ENCODE measurements around the gene GDPD4. TPM values are rescaled to one million over a fixed set of nuclear protein-coding genes. Genes with fewer than 3 reads are reported as not detected.

GDPD4 gene
- total RNA-seq, 1 experiment from 2014 or later: not detected

- no peak overlapping the region for H3K27ac Mint-ChIP-seq (ENCODE audit: unreplicated experiment)
- no peaks in the 10 kb centered on the region for H3K27me3 Mint-ChIP-seq (ENCODE audit: unreplicated experiment)
- TF ChIP-seq CTCF (IDR thresholded peaks at IDR 0.05; ENCODE audit: unreplicated experiment): no peak
- no peak for DNase-seq
- no peaks in the 10 kb centered on the region for H3K36me3 Mint-ChIP-seq (ENCODE audit: insufficient read depth, unreplicated experiment)
- H3K9me3 Mint-ChIP-seq (ENCODE audit: low read depth, unreplicated experiment): peaks cover 2% of the 10 kb centered on the region
- no TSS peak for BruUV-seq (replicated peaks)
- CTCF ChIA-PET: interaction anchor here (0.6 kb wide), 2 partner anchors 113 to 288 kb away, joined by 4 to 8 read pairs; no protein-coding TSS in a partner anchor
- H3K4me1 Mint-ChIP-seq (ENCODE audit: low read depth, unreplicated experiment): no peaks in the 10 kb centered on the region
- intact Hi-C loops (cut with micrococcal nuclease; ENCODE audit: unreplicated experiment): no loop called here
- H3K4me3 Mint-ChIP-seq (ENCODE audit: low read depth, unreplicated experiment): no peak overlapping the region
These were observed 95.8 kb downstream of the GDPD4 start for GRCh38 chr11:77205467-77206263.

GRCh38 chr11:77204754-77205466 is 96.6 kb downstream of the GDPD4 start:
- Mint-ChIP-seq H3K27me3 (ENCODE audit: unreplicated experiment) (no peaks in the 10 kb centered on the region), H3K4me1 (ENCODE audit: low read depth, unreplicated experiment) (no peaks in the 10 kb centered on the region), H3K36me3 (ENCODE audit: insufficient read depth, unreplicated experiment) (no peaks in the 10 kb centered on the region), H3K27ac (ENCODE audit: unreplicated experiment) (no peak overlapping the region), H3K9me3 (ENCODE audit: low read depth, unreplicated experiment) (no peaks in the 10 kb centered on the region), H3K4me3 (ENCODE audit: low read depth, unreplicated experiment) (no peak overlapping the region)
- no peak for TF ChIP-seq CTCF (IDR thresholded peaks at IDR 0.05; ENCODE audit: unreplicated experiment)
- CTCF ChIA-PET: interaction anchor here (0.6 kb wide), 2 partner anchors 114 to 289 kb away, joined by 4 to 8 read pairs; no protein-coding TSS in a partner anchor
- intact Hi-C loops (cut with micrococcal nuclease; ENCODE audit: unreplicated experiment): no loop called here
- DNase-seq: no peak
- no TSS peak for BruUV-seq (replicated peaks)

GRCh38 chr11:77203901-77204753 is 97.4 kb downstream of the GDPD4 start:
- BruUV-seq (replicated peaks): no TSS peak
- intact Hi-C loops (cut with micrococcal nuclease; ENCODE audit: unreplicated experiment): no loop called here
- H3K27ac Mint-ChIP-seq (ENCODE audit: unreplicated experiment): no peak overlapping the region
- no peaks in the 10 kb centered on the region for H3K9me3 Mint-ChIP-seq (ENCODE audit: low read depth, unreplicated experiment)
- H3K4me1 Mint-ChIP-seq (ENCODE audit: low read depth, unreplicated experiment): no peaks in the 10 kb centered on the region
- no peak for TF ChIP-seq CTCF (IDR thresholded peaks at IDR 0.05; ENCODE audit: unreplicated experiment)
- CTCF ChIA-PET: no interaction called here
- no peaks in the 10 kb centered on the region for H3K27me3 Mint-ChIP-seq (ENCODE audit: unreplicated experiment)
- no peaks in the 10 kb centered on the region for H3K36me3 Mint-ChIP-seq (ENCODE audit: insufficient read depth, unreplicated experiment)
- DNase-seq: no peak
- no peak overlapping the region for H3K4me3 Mint-ChIP-seq (ENCODE audit: low read depth, unreplicated experiment)
